DMS153 (cell line): ENCODE measurements around the gene GTPBP6.
"Not testable (repeated sequence)": the region's sequence is repeated elsewhere in the genome, so short reads cannot be mapped to it uniquely, and the experiment has no call there.

Experiments used
- DNase-seq: peaks from one replicate; lab custom pipeline; 2025; lab: John Stamatoyannopoulos, UW

The GTPBP6 gene

DNA sequence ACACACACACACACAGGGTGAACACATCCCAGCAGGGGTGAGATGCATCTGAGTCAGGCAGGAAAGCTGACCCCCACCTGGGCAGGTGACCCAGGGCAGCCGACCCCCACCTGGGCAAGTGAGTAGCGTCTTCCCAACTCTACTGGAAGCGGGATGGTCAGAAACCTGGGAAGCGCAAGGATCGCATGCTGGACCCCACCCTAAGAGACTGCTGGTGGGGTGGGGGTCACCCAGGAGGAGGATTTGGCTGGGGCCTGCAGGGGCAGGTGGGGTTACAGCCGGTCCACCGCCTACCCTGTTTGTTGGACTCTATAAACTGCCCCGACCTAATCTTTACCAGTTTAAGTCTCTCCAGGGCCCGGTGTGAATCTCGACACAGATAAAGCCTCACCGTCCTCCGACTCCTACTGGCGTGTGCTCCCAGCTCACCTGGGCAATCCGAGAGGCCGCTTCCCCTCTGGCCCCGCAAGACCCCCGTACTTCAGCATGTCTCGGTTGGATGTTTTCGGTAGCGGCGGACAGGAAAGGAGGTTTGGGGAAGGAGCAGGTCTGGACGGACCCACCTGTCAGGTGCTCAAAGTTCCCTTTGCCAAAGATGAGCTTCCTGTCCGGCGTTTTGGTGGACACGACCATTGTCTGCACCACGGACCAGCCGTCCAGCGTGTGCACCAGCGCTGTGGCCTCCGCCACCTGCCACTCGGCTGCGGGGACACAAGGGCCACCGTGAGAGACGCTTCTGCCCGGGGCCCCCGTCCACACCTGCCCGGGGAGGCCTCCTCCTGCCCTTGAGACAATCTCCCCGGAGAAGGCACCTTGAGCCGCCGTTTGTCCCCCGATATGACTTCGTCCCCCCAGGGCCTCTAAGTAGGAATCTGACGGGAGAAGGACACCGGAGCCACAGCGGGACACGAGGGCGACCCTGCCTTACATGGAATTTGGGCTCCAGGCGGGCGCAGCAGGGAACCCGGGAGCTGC lies 2.0 kb downstream of the GTPBP6 start:
- no peak for DNase-seq

DNA sequence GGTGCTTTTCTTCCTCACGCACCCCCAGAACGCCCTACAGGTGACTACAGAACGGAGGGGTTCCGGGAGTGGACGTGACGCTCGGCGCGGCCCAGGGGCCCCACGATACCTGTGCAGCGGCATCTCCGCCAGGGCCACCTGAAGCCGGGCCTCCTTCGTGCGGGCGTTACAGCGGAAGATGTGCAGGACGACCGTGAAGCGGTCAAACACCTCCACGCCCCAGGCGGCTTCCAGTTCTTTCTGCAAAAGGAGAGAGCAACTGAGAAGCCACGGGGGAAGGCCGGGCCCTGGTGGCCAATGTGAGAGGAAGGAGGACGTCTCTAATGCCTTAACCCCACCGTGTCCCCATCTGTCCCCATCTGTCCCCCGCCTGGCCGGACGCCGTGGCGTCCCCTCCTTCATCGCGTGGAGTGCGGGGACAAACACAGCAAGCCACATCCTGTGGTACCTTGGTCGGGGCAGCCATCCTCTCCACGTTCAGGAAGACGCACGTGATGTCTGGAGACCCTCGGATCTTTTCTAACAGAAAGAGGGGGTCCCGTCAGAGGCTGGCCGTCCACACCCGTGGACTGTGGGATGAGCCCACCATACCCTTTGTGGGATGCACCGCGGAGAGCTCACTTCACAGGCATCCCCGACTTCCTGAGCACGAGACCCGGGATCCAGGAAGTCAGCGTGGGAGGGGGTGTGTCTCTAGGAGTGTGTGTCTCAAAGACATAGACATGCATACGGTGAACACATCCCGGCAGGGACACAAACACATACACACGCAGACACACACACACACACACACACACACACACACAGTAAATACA lies 3.6 kb downstream of the GTPBP6 start:
- no peak for DNase-seq

DNA sequence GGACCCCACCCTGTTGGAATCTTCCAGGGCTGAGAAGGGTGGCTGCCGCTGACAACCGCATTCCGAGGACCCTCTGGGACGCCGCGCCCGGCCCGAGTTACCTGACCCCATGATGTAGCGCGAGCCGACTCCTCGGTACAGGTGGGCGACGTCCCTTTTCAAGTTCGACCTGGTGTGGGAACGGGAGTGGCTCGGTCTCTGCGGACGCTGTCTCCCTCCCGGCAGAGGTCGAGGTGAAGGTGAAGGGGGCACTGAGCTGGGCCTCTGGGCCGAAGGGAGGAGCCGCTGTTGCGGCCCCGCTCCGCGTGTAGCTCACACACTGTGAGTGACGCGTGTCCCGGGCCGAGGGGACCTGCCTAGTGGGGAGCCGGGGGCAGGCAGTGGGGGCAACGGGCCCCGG lies 4.5 kb downstream of the GTPBP6 start:
- no peak for DNase-seq

DNA sequence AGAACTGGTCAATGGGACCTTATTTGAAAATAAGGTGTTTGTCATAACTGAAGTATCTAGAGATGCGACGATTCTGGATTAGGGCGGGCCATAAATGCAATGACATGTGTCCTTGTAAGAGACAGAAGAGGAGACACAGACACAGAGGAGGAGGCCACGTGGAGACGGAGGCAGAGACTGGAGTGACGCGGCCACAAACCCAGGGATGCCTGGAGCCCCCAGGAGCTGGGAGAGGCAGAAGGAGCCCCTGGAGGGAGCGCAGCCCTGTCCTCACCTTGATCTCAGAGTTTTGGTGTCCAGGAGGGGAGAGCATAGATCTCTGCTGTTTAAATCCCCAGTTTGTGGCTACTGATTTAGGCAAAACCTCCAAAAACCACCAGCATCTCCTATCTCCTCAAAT lies 5.0 kb downstream of the GTPBP6 start:
- no peak for DNase-seq

DNA sequence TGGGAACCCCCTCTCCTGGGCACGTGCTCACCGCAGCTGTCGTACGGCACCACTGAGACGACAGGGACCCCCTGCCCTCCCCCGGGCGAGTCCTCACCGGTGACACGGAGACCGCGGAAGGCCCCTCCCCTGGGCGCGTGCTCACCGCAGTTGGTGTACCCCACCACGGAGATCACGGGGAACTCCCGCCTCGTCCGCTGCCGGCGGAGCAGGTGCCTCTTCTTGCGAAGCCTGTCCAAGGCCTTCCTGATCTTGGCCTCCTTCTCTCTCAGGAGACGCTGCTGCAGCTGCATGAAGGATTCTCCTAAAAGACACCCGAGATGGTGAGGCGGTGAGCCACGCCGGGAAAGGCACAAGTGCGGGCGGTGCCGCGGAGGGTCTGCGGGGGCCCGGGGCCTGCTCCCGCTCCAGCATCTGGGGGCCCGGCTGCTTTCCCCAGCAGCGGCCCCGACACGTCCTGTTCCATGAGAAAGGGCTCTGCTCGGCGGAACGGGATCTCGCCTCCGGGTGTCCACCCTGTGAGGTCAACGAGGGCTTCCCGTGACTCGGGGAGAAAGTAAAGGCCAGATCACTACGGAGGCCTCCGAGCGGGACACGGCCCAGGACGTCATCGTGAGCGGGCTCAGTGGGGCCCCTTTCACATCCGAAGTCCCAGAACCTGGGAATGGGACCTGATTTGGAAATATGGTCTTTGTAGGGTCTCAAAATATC lies 5.8 kb downstream of the GTPBP6 start:
- no peak for DNase-seq

DNA sequence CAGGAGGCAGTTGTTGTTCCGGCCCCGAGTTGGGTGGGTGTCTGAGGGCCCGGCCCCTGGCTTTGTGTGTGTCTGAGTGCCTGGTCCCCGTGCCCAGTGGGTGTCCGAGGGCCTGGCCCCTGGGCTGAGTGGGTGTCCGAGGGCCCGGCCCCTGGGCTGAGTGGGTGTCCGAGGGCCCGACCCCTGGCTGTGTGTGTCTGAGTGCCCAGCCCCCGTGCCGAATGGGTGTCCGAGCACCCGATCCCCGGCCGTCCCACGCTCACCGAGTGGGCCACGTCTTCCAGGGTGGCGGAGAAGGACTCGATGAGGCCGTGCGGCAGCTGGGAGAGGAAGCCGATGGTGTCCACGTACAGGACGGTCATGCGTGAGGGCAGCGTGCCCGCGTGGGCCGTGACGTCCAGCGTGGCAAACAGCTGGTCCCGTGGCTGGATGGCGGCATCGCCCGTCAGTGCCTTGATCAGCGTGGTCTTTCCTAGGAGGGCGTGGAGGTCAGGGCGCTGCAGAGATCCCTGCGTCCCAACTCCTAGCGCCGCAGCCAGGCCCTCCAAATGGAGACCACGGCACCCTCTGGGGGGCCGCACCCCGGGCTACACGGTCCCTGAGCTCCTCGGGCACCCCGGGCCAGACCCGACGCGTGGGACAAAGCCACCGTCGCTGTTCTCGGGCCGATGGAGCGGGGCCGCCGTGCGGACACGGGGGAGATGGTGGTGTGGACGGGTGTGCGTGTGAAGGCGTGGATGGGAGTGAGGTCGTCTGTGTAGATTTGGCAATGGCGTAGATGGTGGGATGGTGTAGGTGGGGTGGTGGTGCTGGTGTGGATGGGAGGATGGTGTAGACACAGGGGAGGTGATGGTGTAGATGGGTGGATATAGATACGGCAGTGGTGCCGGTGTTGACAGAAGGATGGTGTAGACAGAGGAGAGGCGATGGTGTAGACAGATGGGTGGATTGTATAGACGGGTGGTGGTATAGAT lies 7.2 kb downstream of the GTPBP6 start:
- no peak for DNase-seq

DNA sequence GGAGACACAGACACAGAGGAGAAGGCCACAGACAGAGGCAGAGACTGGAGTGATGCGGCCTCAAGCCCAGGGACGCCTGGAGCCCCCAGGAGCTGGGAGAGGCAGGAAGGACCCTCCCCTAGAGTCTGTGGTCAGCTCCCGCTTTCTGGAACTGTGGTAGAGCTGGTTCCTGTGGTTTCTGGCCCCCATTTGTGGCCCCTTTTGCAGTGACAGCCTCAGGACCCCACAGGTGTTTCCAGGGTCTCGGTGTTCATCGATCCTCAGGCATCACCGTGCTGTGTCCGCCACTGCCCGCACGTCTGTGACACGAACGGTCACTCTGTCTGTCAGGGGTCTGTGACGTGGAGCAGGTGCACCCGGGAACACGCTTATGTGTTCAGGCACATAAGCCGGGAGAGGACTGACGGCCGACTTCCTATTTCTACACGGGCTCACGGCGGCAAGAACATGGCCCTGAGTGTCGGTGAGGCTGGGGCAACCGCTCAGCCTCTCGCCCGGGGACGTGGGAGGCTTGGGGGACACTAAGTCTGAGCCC lies 7.9 kb downstream of the GTPBP6 start:
- DNase-seq = no peak

DNA sequence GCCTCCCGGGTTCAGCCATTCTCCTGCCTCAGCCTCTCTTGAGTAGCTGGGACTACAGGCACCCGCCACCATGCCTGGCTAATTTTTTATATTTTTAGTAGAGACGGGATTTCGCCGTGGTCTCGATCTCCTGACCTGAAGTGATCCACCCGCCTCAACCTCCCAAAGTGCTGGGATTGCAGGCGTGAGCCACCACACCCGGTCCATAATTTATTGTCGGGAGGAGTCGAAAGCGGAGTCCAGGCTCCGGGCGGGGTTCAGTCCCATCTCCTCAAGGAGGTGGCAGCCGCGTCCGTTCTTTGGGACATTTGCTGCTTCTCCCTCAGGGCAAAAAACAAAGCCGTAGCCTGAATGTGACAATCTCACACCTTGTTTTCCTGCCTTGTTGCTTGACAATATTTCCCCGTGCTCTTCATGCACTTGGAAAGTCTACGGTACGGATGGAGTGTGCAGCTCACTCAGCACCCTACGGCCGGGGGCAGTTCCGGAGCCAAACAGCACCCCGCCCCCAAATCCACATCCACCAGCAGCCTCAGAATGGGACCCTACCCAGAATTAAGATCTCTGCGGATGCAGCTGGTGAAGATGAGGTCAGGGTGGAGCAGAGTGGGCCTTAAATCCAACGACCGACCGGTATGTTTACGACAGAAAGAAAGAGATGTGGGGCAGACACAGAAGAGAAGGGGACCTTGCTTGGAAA lies 9.6 kb downstream of the GTPBP6 start:
- no peak for DNase-seq

DNA sequence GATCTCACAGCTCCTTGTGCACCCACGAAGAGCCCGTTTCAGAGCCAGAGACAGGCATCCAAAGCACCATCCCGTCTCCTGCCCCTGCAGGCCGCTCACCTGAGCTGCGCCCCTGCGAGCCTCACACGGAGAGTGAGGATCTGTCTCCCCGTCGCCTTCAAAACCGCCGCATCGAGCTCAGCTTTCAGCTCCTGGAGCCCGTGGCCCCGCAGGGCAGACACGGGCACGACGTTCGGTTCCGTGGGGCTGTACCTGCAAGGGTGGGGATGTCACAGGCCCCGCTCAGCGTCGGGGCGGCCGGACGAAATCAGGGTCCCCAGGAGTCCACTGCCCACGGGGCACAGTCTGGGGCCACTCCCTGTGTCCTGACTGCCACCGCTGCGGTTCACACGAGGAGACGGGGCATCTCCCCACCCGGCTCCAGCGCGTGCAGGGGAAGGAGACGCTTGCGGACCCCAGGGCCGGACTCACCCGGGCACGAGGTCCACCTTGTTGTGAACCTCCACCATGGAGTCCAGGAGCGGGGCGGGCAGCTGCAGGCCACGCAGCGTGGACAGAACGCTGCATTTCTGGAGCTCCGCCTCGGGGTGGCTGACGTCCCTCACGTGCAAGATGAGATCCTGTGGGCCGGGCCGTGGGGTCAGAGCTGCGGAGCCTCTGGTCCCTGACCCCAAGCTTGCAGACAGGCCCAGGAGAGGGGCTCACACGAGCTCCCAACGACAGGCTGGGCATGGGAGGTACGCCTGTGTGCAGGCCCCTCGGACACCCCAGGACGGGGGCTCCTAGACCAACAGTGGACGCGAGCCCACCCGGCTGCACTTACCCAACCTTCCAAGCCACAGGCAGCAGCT lies 11.1 kb downstream of the GTPBP6 start:
- DNase-seq = no peak

DNA sequence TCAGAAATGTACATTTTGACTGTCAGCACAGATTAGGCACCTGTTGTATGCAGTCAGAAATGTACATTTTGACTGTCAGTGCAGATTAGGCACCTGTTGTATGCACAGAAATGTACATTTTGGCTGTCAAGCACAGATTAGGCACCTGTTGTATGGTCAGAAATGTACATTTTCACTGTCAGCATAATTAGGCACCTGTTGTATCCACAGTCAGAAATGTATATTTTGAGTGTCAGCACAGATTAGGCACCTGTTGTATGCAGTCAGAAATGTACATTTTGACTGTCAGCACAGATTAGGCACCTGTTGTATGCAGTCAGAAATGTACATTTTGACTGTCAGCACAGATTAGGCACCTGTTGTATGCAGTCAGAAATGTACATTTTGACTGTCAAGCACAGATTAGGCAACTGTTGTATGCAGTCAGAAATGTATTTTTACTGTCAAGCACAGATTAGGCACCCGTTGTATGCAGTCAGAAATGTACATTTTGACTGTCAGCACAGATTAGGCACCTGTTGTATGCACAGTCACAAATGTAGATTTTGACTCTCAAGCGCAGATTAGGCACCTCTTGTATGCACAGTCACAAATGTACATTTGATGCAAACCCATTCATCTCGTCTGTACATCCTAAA lies 11.9 kb downstream of the GTPBP6 start:
- not testable (repeated sequence) for DNase-seq

DNA sequence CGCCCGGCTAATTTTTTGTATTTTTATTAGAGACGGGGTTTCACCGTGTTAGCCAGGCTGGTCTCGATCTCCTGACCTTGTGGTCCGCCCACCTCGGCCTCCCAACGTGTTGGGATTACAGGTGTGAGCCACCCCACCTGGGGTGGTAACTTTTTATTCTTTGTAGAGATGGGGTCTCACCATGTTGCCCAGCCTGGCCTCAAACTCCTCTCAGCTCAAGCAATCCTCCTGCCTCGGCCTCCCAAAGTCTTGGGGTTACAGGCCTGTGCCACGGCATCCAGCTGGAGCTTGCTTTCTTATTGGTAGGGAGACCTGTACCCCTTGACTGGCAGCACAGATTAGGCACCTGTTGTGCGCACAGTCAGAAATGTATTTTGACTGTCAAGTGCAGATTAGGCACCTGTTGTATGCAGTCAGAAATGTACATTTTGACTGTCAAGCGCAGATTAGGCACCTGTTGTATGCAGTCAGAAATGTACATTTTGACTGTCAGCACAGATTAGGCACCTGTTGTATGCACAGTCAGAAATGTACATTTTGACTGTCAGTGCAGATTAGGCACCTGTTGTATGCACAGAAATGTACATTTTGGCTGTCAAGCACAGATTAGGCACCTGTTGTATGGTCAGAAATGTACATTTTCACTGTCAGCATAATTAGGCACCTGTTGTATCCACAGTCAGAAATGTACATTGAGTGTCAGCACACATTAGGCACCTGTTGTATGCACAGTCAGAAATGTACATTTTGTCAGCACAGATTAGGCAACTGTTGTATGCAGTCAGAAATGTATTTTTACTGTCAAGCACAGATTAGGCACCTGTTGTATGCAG lies 12.6 kb downstream of the GTPBP6 start:
- DNase-seq = not testable (repeated sequence)

DNA sequence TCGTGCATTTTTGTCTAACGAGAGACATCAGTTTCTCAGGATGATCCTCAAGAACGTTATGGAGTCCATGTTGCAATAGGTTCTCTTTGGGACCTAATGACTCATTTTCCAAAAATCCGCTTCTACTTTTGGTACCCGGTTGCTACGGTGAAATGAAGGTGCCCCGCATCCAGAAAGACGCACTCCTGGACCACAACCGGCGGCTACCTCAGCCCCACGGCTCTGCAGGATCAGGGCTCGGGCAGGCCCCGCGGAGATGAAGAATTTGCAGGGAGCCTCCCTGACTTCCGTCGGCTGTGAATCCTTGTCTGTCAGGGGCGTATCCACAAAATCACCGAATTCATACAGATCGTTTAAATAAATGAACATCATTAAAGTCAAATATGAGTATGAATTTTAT lies 15.6 kb downstream of the GTPBP6 start:
- DNase-seq = no peak

DNA sequence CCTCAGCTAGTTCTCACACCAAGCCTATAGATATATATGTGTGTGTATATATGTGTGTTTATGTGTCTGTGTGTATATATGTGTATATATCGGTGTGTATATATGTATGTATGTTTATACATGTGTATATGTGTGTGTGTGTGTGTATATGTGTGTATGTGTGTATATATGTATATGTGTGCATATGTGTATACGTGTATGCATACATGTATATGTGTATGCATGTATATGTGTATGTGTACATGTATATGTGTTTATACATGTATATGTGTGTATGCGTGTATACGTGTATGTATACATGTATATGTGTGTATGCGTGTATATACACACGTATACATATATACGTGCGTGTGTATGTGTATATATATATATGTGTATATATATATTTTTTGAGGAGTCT lies 18.3 kb downstream of the GTPBP6 start:
- DNase-seq = no peak

DNA sequence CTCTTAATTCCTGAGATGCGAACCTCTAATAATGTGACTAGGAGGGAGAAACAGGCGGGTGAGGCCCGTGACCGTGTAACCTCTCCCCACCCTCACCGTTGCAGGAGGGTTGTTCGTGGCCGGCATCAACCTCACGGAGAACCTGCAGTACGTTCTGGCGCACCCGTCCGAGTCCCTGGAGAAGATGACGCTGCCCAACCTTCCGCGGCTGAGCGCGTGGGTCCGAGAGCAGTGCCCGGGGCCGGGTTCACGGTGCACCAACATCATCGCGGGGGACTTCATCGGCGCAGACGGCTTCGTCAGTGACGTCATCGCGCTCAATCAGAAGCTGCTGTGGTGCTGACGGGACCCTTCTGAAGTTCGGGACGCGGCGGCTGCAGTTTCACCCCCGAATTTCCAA lies 19.6 kb downstream of the GTPBP6 start:
- DNase-seq = no peak

DNA sequence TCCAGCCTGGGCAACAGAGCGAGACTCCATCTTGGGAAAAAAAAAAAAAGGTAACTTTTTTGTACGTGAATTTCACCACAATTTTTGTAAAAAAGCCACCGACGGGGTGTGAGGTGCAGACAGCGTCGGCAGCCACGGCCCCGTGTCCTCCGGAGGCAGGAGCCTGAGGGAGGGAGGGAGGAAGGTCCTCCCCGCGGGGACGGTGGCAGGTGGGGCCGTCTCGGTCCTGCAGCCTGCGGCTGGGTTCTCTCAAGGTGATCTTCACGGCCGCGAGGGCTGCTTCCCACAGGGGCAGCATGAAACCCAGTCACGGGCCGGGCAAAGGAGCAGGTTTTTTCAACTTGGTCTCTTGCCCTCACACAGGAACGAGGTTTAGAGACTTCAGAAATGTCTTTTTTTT lies 23.5 kb downstream of the GTPBP6 start:
- no peak for DNase-seq

DNA sequence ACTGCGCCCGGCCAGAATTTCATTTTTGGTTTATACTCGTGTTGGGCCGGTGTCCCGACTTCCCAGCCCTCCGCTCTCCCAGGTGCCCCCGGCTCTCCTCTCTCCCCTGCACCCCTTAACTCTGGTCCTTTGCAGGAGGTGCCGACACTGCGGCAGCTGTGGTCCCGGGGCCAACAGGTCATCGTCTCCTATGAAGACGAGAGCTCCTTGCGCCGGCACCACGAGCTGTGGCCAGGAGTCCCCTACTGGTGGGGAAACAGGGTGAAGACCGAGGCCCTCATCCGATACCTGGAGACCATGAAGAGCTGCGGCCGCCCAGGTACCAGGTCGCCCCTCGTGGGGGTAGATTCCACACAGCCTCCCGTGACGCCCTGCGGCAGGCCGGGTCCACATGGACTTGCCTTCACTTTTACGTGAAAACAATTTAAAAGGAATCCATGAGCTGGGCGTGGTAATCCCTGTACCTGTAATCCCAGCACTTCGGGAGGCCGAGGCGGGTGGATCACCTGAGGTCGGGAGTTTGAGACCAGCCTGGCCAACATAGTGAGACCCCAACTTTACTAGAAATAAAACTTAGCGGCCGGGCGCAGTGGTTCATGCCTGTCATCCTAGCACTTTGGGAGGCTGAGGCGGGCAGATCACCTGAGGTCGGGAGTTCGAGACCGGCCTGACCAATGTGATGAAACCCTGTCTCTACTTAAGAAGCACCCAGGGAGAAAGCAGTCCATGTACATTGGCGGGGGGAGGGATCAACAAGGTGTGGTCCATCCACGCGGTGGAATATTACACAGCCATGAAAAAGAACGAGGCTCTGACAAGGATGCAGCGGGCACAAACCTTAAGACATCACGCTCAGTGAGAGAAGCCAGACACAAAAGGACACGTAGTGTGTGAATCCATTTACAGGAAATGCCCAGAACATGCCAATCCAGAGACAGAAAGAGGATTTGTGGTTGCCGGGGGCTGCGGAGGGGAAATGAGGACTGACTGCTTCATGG lies 25.4 kb downstream of the GTPBP6 start:
- DNase-seq = no peak
